ENCODE data around the gene OR6C2. TPM values are rescaled to one million over a fixed set of nuclear protein-coding genes. Genes with fewer than 3 reads are reported as not detected.
"Not testable (repeated sequence)": the region's sequence is repeated elsewhere in the genome, so short reads cannot be mapped to it uniquely, and the experiment has no call there.

OR6C2 gene
- total RNA-seq: not detected

DNA sequence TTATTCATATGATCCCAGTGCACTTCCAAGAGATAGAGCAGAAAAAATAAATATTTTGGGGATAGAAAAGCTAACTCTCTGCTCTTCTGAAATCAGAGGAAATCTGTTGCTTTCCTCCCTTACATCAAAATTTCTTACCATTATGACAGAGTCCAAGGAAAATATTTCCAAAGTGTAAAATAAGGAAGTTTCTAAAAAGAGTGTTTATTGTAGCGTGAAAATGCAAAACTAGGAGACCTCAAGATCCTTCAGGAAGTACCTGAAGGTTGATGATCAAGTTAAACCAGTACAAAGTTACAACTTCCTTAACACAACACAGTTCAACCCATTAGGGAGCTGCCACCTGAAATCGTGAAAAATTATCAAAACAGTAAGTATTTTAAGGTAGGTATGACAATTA is at the start of gene OR6C2:
OR6C2 (plus strand) TSS at position 301 of the 400 bp plus-strand sequence. CDS start 8,138 bp downstream, outside the sequence.
- no peak within 1 kb of the TSS for H3K4me3 ChIP-seq
- no peaks in the 10 kb centered on the region for H3K36me3 ChIP-seq (replicated peaks in 1 of 2; ENCODE audit: insufficient read depth in 1 of 2, low read depth in 2 of 2)
- H3K4me1 ChIP-seq: no peaks in the 10 kb centered on the region
- H3K9me3 ChIP-seq: no peaks in the 10 kb centered on the region
- TF ChIP-seq CTCF (IDR thresholded peaks at IDR 0.05): no peak
- no peak for TF ChIP-seq POLR2A (IDR thresholded peaks at IDR 0.05)
- no peaks in the 10 kb centered on the region for H3K27me3 ChIP-seq
- DNase-seq (no peak), ATAC-seq (no peak)
- H3K27ac ChIP-seq: no peak within 1 kb of the TSS
- WGBS, 2 donors: 34 to 41% methylated on average over 2 of the region's 2 CpGs
- intact Hi-C loops (cut with DNase I): no loop called here

GRCh38 chr12:55396326-55396725 is 47.5 kb upstream of the OR6C2 start:
- DNase-seq: no peak
- intact Hi-C loops (cut with DNase I): no loop called here
- H3K9me3 ChIP-seq: no peaks in the 10 kb centered on the region
- no peaks in the 10 kb centered on the region for H3K36me3 ChIP-seq (replicated peaks in 1 of 2; ENCODE audit: insufficient read depth in 1 of 2, low read depth in 2 of 2)
- no peak overlapping the region for H3K4me3 ChIP-seq
- no peak overlapping the region for H3K27ac ChIP-seq
- ATAC-seq: no peak
- WGBS, 2 donors: 50 to 63% methylated on average over 1 of the region's 1 CpG
- no peaks in the 10 kb centered on the region for H3K4me1 ChIP-seq
- H3K27me3 ChIP-seq: no peaks in the 10 kb centered on the region
- TF ChIP-seq POLR2A (IDR thresholded peaks at IDR 0.05): no peak
- no peak for TF ChIP-seq CTCF (IDR thresholded peaks at IDR 0.05)

- H3K4me3 ChIP-seq: no peak within 1 kb of the TSS
- no peak for DNase-seq
- H3K4me1 ChIP-seq: no peaks in the 10 kb centered on the region
- TF ChIP-seq CTCF (IDR thresholded peaks at IDR 0.05): no peak
- no peak for TF ChIP-seq POLR2A (IDR thresholded peaks at IDR 0.05)
- ATAC-seq: no peak
- H3K27me3 ChIP-seq: no peaks in the 10 kb centered on the region
- no peaks in the 10 kb centered on the region for H3K36me3 ChIP-seq (replicated peaks in 1 of 2; ENCODE audit: insufficient read depth in 1 of 2, low read depth in 2 of 2)
- intact Hi-C loops (cut with DNase I): no loop called here
- no peaks in the 10 kb centered on the region for H3K9me3 ChIP-seq
- H3K27ac ChIP-seq: no peak within 1 kb of the TSS
- WGBS, 2 donors: 93 to 97% methylated on average over 1 of the region's 1 CpG
These were observed 43.6 kb upstream of the OR6C2 start, which contains the start of gene OR6C65 for GRCh38 chr12:55400229-55400628. Gene OR6C65, plus strand, starts transcription at chr12:55400529. Its CDS starts 0 bp downstream, at chr12:55400529.

DNA sequence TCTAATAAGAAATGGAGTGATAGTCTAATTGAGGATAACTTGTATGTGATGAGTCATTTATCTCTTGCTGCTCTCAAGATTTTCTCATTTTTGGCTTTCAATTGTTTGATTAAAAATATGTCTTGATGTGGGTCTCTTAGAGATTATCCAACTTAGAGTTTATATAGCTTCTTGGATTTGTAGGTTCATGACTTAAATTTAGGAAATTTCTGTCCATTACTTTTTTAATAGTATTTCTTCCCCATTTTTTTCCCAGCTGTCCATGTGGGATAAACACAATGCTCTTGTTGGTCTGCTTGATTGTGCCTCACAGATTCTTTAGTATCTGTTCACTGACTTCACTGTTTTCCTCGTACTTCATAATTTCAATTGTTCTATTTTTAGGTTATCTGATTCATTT is 36.0 kb upstream of the OR6C2 start:
- Histone ChIP-seq H3K27ac (no peak overlapping the region), H3K9me3 (no peaks in the 10 kb centered on the region), H3K36me3 (replicated peaks in 1 of 2; ENCODE audit: insufficient read depth in 1 of 2, low read depth in 2 of 2) (no peaks in the 10 kb centered on the region), H3K4me1 (no peaks in the 10 kb centered on the region), H3K27me3 (no peaks in the 10 kb centered on the region), H3K4me3 (no peak overlapping the region)
- DNase-seq (no peak), ATAC-seq (no peak)
- no peak for TF ChIP-seq POLR2A (IDR thresholded peaks at IDR 0.05)
- no peak for TF ChIP-seq CTCF (IDR thresholded peaks at IDR 0.05)
- intact Hi-C loops (cut with DNase I): no loop called here
- 39 to 70% methylated on average over 1 of the region's 1 CpG for WGBS, 2 donors

GRCh38 chr12:55409133-55409532 is 34.7 kb upstream of the OR6C2 start:
- H3K4me1 ChIP-seq; DNase-seq; H3K36me3 ChIP-seq (replicated peaks in 1 of 2; ENCODE audit: insufficient read depth in 1 of 2, low read depth in 2 of 2); H3K9me3 ChIP-seq; ATAC-seq; H3K27ac ChIP-seq; H3K4me3 ChIP-seq; intact Hi-C loops (cut with DNase I); H3K27me3 ChIP-seq: not testable (repeated sequence)
- 78 to 97% methylated on average over 1 of the region's 1 CpG for WGBS, 2 donors

DNA sequence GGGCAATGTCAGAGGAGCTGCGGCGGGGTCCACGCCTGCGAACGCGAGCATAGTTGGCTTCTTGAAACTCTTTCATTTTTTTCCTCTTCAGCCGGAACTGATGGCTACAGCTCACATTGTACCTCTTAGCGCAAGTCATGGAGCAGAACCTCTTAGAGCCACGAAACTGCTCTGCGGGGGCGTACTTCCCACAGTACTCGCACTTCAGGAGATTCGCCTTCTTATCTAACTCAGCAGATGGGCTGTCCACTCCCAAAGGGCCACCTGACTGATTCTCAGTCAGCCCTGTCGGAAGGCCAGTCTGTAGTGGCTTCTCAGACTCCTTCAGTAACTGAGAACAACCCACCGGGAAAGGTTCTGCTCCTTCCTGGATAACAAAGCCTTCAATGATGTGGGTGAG is 31.7 kb upstream of the OR6C2 start:
- H3K27me3 ChIP-seq; ATAC-seq; H3K4me1 ChIP-seq; H3K36me3 ChIP-seq (replicated peaks in 1 of 2; ENCODE audit: insufficient read depth in 1 of 2, low read depth in 2 of 2); DNase-seq; intact Hi-C loops (cut with DNase I); H3K27ac ChIP-seq; H3K9me3 ChIP-seq; H3K4me3 ChIP-seq: not testable (repeated sequence)
- 93 to 94% methylated on average over 15 of the region's 15 CpGs for WGBS, 2 donors

GRCh38 chr12:55413498-55414388 is 30.1 kb upstream of the OR6C2 start:
- H3K27me3 ChIP-seq; H3K36me3 ChIP-seq (replicated peaks in 1 of 2; ENCODE audit: insufficient read depth in 1 of 2, low read depth in 2 of 2); H3K27ac ChIP-seq; intact Hi-C loops (cut with DNase I); H3K4me1 ChIP-seq; ATAC-seq; H3K4me3 ChIP-seq; H3K9me3 ChIP-seq: not testable (repeated sequence)
- peak in 1 of 4 donors; percentile 10 for DNase-seq
- 17 to 67% methylated on average over 1 to 5 of the region's 6 CpGs for WGBS, 2 donors

- H3K4me1 ChIP-seq; H3K27me3 ChIP-seq; intact Hi-C loops (cut with DNase I); H3K4me3 ChIP-seq; H3K36me3 ChIP-seq (replicated peaks in 1 of 2; ENCODE audit: insufficient read depth in 1 of 2, low read depth in 2 of 2); H3K9me3 ChIP-seq; H3K27ac ChIP-seq; DNase-seq: not testable (repeated sequence)
- peak; percentile 49 for ATAC-seq
- WGBS, 2 donors: 60% methylated on average over 11 of the region's 11 CpGs; no CpG with 5 or more reads in 1 of the 2 donors
These were observed 29.5 kb upstream of the OR6C2 start for GRCh38 chr12:55414396-55414823.

All from body of pancreas (tissue), 4 donors.